Head of caudate nucleus (tissue), 42 donors: ENCODE results near the gene CCDC6.
A peak's percentile ranks its signal among the peaks of the same experiment; 100 is the strongest.
"Not testable (repeated sequence)": the region's sequence is repeated elsewhere in the genome, so short reads cannot be mapped to it uniquely, and the experiment has no call there.

Source experiments
- DNase-seq, 42 donors: peaks; one replicate each; pipeline versions ENCODE4 v3.0.0 to v3.0.0-alpha.2; 2020 to 2021; ENCODE audit warnings: mixed read lengths in 7 of 42
- intact Hi-C: fragments of 100-400 bp; cut with DNase I; formaldehyde crosslinking; loops from one replicate; pipeline ENCODE4 v1.15.0; 2022

The CCDC6 gene

GRCh38 chr10:59793919-59794318 lies 112.4 kb downstream of the CCDC6 start:
- DNase-seq = no peak
- intact Hi-C loops = no loop called here

- no peak for DNase-seq
- intact Hi-C loops = no loop called here
These were observed 113.5 kb downstream of the CCDC6 start for GRCh38 chr10:59792812-59793211.

- intact Hi-C loops = no loop called here
- DNase-seq = no peak
These were observed 114.8 kb downstream of the CCDC6 start for GRCh38 chr10:59791601-59792000.

- intact Hi-C loops = not testable (repeated sequence)
These were observed 116.3 kb downstream of the CCDC6 start for GRCh38 chr10:59790080-59790479.

GRCh38 chr10:59788914-59789313 lies 117.4 kb downstream of the CCDC6 start:
- DNase-seq, intact Hi-C loops: not testable (repeated sequence)

More at GRCh38 chr10:59790080-59790479, 116.3 kb downstream of the CCDC6 start:
- not testable (repeated sequence) for DNase-seq

- DNase-seq = not testable (repeated sequence)
These were observed 119.3 kb downstream of the CCDC6 start for GRCh38 chr10:59787032-59787431.

GRCh38 chr10:59785476-59785875 lies 120.9 kb downstream of the CCDC6 start:
- intact Hi-C loops = not testable (repeated sequence)

More at GRCh38 chr10:59787032-59787431, 119.3 kb downstream of the CCDC6 start:
- intact Hi-C loops = not testable (repeated sequence)

GRCh38 chr10:59781511-59781910 lies 124.8 kb downstream of the CCDC6 start:
- DNase-seq = no peak
- intact Hi-C loops = no loop called here

More at GRCh38 chr10:59785476-59785875, 120.9 kb downstream of the CCDC6 start:
- not testable (repeated sequence) for DNase-seq

GRCh38 chr10:59779756-59780533 lies 126.4 kb downstream of the CCDC6 start:
- intact Hi-C loops = no loop called here
- DNase-seq = no peak

- no peak for DNase-seq
- intact Hi-C loops = no loop called here
These were observed 131.9 kb downstream of the CCDC6 start for GRCh38 chr10:59774451-59774850.

- no peak for DNase-seq
- intact Hi-C loops = no loop called here
These were observed 133.3 kb downstream of the CCDC6 start for GRCh38 chr10:59773088-59773487.

- no peak for DNase-seq
- intact Hi-C loops = no loop called here
These were observed 135.1 kb downstream of the CCDC6 start for GRCh38 chr10:59771162-59771807.

GRCh38 chr10:59770689-59771088 lies 135.7 kb downstream of the CCDC6 start:
- intact Hi-C loops = no loop called here
- DNase-seq = no peak

GRCh38 chr10:59762505-59762904 lies 143.9 kb downstream of the CCDC6 start:
- intact Hi-C loops = no loop called here
- DNase-seq = no peak

GRCh38 chr10:59757966-59758365 lies 148.4 kb downstream of the CCDC6 start:
- no peak for DNase-seq
- intact Hi-C loops = no loop called here

GRCh38 chr10:59754951-59755350 lies 151.4 kb downstream of the CCDC6 start:
- DNase-seq = no peak
- intact Hi-C loops = no loop called here

GRCh38 chr10:59753267-59753666 lies 153.1 kb downstream of the CCDC6 start, which contains the start of gene MRLN:
MRLN (minus strand) TSS chr10:59753455.
- intact Hi-C loops = no loop called here
- no peak for DNase-seq

- no peak for DNase-seq
- intact Hi-C loops = no loop called here
These were observed 153.9 kb downstream of the CCDC6 start for GRCh38 chr10:59752278-59752940.

- peak in 6 of 42 donors; percentile 8 to 42 (median 18) for DNase-seq
- intact Hi-C loops = no loop called here
These were observed 156.0 kb downstream of the CCDC6 start for GRCh38 chr10:59750155-59750945.
